HG03571 (cell line): ENCODE data around the gene SEMA4G.
"Not testable (repeated sequence)": the region's sequence is repeated elsewhere in the genome, so short reads cannot be mapped to it uniquely, and the experiment has no call there.

Source experiments
- ATAC-seq: cut with Tn5 transposase; IDR thresholded peaks from one replicate; pipeline ENCODE4 v1.9.1; 2021; ENCODE audit not compliant: unreplicated experiment

The SEMA4G gene

DNA sequence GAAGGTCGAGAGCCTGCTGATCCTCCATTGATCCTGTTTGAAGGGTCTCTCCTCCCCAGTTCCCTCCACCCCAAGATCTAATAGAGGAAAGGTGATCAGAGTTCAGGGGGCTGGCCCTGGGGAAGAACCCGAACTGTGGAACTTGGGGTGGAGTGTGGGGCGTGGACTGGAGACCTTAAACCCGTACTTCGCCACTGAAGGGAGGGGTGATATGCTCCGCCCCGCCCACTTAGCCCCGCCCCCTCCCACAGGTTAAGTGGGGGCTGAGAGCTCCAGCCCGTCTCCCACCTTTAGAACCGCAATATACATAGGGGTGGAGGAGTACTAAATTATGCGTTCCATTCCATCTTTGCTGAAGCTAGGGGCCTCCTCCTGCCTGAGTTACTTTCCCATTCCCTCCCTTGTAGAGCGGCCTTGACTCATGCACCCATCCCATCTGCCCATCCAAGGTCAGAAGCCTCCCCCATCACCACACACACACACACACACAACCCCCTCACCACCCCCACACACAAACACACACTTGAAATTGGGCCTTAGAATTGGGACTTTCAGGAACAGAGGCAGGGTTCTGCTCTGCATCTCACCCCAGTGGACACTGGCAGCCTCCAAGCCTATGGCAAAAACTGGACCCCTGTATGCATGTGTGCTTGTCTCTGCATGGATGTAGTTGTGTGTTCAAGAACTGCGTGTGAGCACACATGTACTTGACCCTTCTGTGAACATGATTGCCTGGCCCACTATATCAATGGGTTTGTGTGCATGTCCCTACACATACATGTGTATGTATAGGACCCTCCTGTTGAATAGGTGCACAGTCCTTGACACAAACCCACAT lies 991 bp downstream of the SEMA4G start:
- no peak for ATAC-seq

DNA sequence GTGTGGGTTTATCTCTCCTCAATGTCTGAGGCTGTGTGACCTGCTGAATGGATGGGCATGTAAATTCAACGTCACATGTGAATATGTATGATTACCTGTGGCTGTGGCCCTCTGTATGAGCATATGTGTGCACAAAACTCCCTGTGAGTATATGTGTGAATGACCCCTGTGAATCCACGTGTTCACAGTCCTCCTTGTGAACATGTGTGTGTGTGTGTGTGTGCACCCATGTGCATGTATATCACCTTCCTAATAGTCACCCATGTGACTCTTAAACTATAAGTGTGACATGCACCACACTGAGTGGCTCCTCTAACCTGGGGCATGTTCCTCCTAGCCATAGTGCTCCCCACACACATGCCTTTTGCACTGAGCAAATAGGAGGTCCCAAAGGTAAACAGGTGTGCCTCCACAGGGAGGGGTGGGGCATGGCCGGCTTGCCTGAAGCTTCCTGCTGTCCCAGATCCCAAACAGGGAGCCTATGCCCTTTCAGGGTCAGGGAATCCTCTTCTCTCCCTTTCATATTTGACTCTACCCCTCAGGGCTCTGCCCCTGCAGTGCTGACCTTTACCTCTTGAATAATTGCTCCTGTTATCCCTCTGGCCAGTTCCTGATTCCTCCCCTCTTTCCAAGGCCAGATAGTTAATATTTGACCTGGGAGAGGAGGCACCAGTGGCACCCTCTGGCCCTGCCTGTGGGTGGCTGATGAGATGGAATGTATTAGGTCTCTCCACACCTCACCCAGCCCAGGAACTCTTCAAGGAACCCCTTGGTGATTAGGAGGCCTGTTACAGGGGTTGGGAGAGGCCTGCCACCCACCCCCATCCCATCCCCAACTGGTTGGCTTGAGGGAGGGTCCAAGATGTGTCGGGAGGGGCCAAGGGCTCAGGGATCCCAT lies 1.9 kb downstream of the SEMA4G start:
- no peak for ATAC-seq

DNA sequence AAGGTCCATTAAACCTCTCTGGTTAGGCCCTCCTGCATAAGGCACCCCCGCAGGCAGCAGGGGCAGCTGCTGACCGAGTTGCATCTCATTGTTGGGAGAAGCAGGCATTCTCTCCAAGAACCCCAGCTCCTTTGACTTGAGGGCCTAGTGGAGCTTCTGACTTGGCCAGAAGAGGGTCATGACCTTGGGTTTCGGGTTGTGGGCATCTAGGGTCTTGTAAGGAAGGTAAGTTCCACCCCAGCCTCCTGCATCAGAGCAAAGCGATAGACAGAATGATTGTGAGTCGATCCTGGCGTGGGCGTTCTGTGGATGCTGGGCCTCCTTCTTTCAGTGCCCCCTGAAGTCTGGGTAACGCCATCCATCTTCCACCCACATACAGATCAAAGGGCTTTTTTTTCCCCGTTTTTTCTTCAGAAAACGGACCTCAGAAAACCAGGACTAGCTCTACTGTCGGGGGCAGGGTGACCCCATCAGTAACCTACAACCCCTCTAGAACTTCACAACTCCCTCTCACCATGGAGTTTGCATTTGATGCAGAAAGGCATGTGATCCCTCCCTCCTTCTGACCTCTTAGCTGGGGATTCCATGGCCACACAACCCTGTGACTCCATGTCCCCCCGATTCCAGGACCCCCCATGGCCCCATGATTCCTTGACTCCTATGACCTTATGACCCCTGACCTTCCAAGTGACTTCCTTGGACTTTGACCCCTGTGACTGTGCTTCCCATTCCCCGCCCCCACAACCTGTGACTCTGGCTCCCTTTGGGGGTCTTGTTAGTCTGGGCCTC lies 3.0 kb downstream of the SEMA4G start:
- no peak for ATAC-seq

DNA sequence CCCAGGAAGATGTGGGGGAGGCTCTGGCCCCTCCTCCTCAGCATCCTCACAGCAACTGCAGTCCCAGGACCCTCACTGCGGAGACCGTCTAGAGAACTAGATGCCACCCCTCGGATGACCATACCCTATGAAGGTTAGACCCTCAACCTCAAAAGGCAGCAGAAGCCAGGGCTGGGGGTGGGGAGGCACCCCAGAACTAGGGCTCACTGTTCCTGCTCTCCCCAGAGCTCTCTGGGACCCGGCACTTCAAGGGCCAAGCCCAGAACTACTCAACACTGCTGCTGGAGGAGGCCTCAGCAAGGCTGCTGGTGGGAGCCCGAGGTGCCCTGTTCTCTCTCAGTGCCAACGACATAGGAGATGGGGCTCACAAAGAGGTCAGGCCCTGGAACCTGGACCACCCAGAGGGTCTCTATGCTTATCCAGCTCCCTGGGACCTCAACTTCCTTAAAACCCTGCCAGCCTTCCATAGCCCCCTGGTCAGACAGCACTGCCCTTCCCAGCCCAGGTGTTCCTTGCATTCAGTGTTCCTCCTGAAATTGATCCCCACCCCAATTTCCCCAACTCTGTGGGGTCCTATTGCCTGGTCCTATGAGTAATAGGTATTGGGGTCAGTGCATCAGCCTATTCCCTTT lies 3.7 kb downstream of the SEMA4G start:
- ATAC-seq, result no peak

DNA sequence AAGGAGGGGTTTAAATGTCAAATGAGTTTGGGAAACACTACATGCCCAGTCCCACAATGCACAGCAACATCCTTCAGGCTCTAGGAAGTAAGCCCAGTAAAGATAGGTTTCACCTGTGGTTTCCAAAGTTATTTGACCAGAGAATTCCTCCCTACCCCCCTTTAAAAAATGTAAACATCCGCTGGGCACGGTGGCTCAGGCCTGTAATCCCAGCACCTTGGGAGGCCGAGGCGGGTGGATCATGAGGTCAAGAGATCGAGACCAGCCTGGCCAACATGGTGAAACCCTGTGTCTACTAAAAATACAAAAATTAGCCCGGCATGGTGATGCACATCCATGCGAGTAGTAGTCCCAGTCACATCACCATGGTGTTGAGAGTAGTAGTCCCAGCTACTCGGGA lies 6.1 kb downstream of the SEMA4G start:
- not testable (repeated sequence) for ATAC-seq

DNA sequence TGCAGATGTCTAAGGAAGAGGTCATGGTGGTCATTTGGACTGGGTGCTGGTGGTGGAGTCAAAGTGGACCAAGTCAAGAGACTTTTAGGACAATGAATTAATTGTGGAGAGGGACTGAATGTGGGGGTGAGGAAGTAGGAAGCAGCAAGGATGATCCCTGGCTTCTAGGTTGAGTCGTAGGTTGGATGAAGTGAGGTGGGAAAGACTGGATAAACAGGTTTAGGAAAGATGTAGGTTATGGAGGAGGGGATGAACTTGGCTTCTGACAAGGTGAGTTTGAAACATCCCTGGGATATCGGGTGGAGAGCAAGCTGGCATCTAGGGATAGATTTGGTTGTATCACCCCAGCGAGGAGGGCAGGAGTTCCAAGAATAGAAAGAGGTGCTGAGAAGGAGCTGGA lies 7.6 kb downstream of the SEMA4G start:
- no peak for ATAC-seq

DNA sequence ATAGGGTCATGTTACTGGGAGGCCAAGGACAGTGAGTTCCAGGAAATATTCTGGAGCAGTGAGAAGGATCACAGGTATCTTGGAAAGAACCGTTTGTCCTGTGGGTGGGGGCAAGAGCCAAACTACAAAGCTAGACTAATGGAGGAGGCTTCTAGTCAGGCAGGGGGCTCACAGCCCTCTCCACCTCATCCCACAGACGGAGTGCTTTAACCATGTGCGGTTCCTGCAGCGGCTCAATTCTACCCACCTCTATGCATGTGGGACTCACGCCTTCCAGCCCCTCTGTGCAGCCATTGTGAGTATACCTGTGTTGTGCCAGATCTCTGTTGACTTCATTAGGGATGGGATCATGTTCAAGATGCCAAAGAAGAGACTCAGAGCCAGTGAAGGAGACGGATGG lies 8.1 kb downstream of the SEMA4G start:
- no peak for ATAC-seq

DNA sequence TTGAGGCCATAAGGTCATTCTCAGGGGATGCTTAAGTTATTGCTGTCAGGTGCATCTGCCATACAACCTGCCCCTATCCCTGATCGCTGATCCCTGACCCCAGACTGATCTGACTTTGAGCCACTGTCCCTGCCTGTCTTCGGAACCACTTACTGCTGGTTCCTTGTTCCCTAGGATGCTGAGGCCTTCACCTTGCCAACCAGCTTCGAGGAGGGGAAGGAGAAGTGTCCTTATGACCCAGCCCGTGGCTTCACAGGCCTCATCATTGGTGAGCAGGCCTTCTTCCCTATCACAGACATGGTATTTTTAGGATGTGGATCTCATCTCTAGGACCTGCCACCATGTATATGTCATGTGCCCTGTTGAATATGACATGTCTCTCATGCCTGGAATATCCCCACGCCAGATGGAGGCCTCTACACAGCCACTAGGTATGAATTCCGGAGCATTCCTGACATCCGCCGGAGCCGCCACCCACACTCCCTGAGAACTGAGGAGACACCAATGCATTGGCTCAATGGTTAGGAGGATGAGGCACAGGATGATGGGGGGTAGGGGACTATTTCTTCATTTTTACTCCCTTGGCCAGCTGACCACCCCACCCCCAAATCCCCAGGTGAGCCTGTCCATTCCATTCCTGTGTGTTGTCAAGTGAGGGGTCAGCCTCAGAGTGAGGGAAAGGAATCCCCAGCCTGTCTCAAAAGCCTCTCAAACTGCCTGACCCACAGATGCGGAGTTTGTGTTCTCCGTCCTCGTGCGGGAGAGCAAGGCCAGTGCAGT lies 9.0 kb downstream of the SEMA4G start:
- no peak for ATAC-seq

DNA sequence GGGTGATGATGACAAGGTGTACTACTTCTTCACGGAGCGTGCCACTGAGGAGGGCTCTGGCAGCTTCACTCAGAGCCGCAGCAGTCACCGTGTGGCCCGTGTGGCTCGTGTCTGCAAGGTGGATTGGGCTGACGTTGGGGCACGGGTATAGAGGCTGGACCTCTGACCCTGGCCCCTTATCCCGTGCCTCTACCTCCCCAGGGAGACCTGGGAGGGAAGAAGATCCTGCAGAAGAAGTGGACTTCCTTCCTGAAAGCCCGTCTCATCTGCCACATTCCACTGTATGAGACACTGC lies 9.5 kb downstream of the SEMA4G start:
- ATAC-seq, result no peak

DNA sequence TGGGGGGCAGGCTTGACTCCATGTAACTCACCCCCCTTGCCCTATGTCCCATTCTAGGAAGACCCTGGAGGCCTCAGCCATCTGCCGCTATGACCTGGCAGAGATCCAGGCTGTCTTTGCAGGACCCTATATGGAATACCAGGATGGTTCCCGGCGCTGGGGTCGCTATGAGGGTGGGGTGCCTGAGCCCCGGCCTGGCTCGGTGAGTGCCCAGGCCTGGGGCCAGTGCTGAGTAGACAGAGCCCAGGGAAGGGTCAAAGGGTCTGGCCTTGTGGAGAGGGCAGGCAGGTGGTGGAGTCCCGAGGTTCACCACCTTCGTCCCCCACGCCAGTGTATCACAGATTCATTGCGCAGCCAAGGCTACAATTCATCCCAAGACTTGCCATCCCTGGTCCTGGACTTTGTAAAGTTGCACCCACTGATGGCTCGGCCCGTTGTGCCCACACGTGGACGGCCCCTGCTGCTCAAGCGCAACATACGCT lies 10.5 kb downstream of the SEMA4G start:
- no peak for ATAC-seq

DNA sequence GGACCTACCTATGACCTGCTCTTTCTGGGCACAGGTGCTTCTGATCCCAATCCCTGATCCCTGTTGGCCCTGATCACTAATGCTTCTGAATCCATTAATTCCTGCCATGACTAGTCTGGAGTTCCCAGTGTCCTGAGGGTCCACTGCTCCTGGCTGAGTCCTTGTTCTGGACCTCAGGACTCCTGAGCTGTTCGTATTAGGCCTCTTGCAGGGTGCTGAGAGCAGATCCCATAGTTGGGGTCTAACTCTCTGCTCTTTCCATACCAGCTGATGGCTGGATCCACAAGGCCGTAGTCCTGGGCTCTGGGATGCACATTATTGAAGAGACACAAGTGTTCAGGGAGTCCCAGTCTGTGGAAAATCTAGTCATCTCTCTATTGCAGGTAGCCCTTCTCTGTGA lies 11.0 kb downstream of the SEMA4G start:
- ATAC-seq, result no peak

DNA sequence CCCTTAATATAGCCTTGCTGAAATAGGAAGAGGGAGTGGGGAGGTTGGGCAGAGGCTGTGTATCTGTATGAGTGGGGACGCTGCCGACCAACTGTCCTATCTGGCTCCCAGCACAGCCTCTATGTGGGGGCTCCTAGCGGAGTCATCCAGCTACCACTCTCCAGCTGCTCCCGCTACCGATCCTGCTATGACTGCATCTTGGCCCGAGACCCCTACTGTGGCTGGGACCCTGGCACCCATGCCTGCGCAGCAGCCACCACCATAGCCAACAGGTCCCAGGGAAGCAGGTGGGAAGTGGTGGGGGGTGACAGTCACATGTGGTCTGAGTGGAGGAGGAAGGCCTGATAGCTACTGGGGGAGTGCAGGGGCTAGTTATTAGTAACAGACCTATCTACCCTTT lies 11.4 kb downstream of the SEMA4G start:
- ATAC-seq, result no peak

DNA sequence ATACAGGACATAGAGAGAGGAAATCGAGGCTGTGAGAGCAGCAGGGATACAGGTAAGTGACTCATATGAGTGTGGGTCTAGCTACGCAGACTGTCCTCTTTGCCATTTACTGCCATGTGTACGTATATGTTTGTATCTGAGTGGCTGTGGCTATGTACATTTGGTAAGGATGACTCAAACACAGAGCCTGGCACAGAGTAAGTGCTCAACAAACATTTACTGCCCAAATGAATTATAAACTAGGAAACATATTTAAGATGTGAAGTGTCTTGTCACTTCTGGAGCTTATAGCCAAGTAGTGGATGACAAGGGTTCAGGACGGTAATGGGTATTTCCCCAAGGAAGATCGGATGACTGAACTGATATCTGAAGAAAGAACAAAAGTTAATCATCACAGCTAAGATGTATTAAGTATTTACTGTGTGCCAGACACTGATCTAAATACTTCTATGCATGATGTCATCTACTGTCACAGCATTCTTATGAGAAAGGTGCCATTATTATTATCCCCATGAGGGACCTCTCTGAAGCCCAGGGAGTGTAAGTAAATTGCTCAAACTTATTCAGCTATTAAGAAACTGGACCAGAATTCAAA lies 12.0 kb downstream of the SEMA4G start:
- ATAC-seq, result no peak

DNA sequence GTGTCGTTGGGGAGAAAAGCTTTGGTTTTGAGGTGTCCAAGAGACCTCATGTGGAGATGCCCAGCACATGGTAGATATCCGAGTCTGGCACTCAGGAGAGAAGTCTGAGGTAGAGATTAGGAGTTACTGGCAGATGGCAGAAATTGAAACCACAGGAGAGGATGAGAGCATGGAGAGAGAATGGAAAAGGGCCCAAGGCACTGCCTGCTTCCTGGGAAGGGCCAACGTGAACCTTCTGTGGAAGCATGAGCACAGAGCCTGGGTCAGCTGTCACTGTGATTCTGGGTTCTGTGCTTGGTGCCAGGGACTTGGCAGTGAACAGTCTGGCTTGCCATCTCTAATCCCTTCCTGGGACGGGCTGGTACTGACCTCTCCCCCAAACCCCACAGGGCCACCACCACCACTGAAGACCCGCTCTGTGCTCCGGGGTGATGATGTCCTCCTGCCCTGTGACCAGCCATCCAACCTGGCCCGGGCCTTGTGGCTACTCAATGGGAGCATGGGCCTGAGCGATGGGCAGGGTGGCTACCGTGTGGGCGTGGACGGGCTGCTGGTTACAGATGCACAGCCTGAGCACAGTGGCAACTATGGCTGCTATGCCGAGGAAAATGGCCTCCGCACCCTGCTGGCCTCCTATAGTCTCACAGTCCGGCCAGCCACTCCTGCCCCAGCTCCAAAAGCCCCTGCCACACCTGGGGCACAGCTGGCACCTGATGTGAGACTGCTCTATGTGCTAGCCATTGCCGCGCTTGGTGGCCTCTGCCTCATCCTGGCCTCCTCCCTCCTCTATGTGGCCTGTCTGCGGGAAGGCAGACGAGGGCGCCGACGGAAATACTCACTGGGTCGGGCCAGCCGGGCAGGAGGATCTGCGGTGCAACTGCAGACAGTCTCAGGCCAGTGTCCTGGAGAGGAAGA lies 13.9 kb downstream of the SEMA4G start:
- no peak for ATAC-seq

DNA sequence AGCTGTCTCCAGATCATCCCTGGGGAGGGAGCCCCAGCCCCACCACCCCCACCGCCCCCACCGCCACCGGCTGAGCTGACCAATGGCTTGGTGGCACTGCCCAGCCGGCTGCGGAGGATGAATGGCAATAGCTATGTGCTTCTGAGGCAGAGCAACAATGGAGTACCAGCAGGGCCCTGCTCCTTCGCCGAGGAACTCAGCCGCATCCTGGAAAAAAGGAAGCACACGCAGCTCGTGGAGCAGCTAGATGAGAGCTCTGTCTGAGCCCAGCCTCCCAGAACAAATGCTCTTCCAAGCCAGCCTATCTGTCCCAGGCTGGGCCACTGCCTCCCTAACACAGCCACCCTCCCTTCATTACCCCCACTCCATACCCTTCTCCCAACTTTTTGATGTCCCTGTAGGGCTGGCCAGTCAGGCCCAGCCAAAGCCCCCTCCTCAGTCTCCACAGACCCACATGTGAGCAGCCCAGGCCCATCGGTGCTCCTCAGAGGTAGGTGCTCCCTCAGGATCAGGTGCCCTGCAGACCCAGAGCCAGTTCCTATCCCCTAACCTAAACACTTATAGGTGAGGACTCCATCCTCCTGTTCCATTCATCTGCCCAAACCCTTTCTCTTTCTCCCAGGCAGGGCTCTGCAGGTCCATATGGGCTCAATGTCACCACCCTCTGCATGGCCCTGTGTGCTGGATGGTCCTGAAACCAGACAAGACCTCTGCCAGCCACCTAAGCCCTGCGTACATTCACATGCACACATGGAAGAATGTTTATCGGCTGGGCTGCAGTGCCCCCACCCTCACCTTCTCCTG lies 14.8 kb downstream of the SEMA4G start:
- ATAC-seq, result no peak

DNA sequence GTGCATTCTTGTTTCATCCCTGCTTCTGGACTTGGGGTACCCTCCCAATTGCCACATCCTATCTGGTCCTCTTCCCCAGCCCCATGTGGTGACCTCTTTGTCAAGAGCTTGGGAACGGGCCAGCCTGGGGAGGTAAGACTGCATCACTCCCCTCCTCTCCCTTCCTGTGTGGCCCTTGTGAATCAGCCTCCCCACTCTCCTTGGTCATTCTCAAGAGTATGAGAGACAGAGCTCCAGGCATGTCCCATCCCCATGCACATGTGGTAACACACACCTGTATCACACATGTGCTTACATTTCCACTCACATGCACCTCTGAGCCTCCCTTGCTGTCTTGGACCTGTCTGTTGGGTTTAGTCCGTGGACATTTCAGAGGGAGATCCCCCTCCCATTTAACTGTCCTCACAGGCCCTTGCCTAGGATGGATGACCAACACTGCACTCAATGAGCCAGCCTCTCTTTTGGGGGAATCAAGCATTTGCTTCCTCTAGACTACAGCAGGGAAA lies 15.4 kb downstream of the SEMA4G start:
- ATAC-seq, result no peak

DNA sequence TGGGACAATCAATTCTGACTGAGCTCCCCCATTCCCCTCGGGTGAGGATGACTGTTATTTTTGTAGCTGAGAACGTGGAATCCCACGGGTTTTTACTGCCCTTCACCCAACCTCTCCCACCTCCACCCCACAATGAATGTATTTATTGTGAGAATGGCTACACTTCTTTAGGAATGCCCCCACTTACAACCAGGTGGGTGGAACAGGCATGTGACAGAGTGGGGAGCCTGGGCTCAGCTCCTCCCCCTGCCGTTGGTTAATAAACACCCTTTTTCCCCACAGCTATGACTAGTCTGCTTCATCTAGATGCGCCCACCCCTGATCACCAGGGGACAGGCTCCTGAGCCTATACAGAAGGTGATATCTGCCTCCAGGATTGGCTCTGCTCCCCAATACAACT lies 16.0 kb downstream of the SEMA4G start:
- no peak for ATAC-seq

DNA sequence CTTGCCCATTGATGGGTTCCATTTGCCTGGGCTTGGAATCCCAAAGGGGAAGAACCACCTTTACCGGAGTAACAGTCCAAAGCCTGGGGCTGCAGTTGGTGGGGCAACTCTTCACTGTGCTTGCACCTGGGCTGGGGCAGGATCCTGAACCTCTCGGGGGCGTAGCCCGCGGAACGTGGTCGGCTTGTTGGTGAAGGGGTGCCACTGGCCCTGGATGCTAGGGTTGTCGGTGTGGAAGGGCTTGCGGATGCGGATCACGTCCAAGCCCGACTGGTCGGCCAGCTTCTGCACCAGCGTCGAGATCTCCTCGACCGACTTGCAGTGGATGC lies 17.3 kb downstream of the SEMA4G start:
- ATAC-seq, result no peak
